HG03354 (cell line): Measurements from ENCODE around the gene GPATCH2.

Source experiments
- ATAC-seq: cut with Tn5 transposase; IDR thresholded peaks from one replicate; pipeline ENCODE4 v1.9.1; 2021; ENCODE audit warnings: mild to moderate bottlenecking; ENCODE audit not compliant: unreplicated experiment, poor library complexity, severe bottlenecking

Gene GPATCH2

GRCh38 chr1:217462666-217463065, 168.2 kb downstream of the GPATCH2 start:
- no peak for ATAC-seq

GRCh38 chr1:217462159-217462558, 168.7 kb downstream of the GPATCH2 start:
- no peak for ATAC-seq

- ATAC-seq, result no peak
Observed at GRCh38 chr1:217457016-217457415, 173.9 kb downstream of the GPATCH2 start.

GRCh38 chr1:217456261-217456660, 174.6 kb downstream of the GPATCH2 start:
- ATAC-seq, result no peak

- ATAC-seq, result no peak
Observed at GRCh38 chr1:217453816-217454215, 177.1 kb downstream of the GPATCH2 start.

- ATAC-seq, result no peak
Observed at GRCh38 chr1:217449370-217449769, 181.5 kb downstream of the GPATCH2 start.

GRCh38 chr1:217443845-217444244, 187.0 kb downstream of the GPATCH2 start:
- ATAC-seq, result no peak

- ATAC-seq, result no peak
Observed at GRCh38 chr1:217437376-217437775, 193.5 kb downstream of the GPATCH2 start.

- ATAC-seq, result no peak
Observed at GRCh38 chr1:217435204-217435603, 195.7 kb downstream of the GPATCH2 start.

GRCh38 chr1:217433664-217434063, 197.2 kb downstream of the GPATCH2 start:
- ATAC-seq, result no peak

GRCh38 chr1:217432339-217432738, 198.6 kb downstream of the GPATCH2 start:
- no peak for ATAC-seq

GRCh38 chr1:217431395-217431794, 199.5 kb downstream of the GPATCH2 start:
- peak; percentile 46 for ATAC-seq

- ATAC-seq, result no peak
Observed at GRCh38 chr1:217425422-217425821, 205.5 kb downstream of the GPATCH2 start.

GRCh38 chr1:217419194-217419551, 211.7 kb downstream of the GPATCH2 start:
- ATAC-seq, result no peak

- ATAC-seq, result no peak
Observed at GRCh38 chr1:217418269-217419193, 212.4 kb downstream of the GPATCH2 start.

- ATAC-seq, result no peak
Observed at GRCh38 chr1:217417363-217417762, 213.5 kb downstream of the GPATCH2 start.

GRCh38 chr1:217407534-217408001, 223.3 kb downstream of the GPATCH2 start:
- ATAC-seq, result no peak

- no peak for ATAC-seq
Observed at GRCh38 chr1:217403026-217403720, 227.7 kb downstream of the GPATCH2 start.

GRCh38 chr1:217402301-217402700, 228.6 kb downstream of the GPATCH2 start:
- ATAC-seq, result no peak

- ATAC-seq, result no peak
Observed at GRCh38 chr1:217393896-217394295, 237.0 kb downstream of the GPATCH2 start.

- no peak for ATAC-seq
Observed at GRCh38 chr1:217392441-217392840, 238.4 kb downstream of the GPATCH2 start.
